NCI-H1694 treated with DMSO at 0.1 percent for 48 hours (cell line): ENCODE data around the gene TBR1.

ENCODE experiments used
- DNase-seq: peaks from one replicate; lab custom pipeline; 2025; lab: John Stamatoyannopoulos, UW

Gene TBR1

GRCh38 chr2:161427664-161428587, 11.8 kb downstream of the TBR1 start:
- DNase-seq: no peak

- DNase-seq: no peak
Measured at GRCh38 chr2:161430386-161430785, 14.3 kb downstream of the TBR1 start.

DNA sequence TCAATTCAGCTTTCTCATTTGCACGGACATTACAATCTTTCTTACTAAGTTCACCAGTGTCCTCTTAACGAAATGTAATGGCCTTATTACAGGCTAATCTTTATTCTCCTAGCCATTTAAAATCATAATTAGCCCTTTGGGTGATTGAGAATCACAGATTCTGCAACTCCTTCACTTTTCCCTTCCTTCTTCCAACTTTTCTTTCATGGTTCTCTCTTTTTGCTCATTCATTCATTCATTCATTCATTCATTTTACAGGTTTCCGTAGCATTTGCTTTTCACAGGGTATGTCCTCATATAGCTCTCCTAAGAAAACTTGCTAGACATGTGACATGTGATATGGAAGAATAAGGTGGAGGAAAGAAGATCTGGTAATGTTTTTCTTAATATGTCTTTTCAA, 16.0 kb downstream of the TBR1 start:
- DNase-seq: no peak

DNA sequence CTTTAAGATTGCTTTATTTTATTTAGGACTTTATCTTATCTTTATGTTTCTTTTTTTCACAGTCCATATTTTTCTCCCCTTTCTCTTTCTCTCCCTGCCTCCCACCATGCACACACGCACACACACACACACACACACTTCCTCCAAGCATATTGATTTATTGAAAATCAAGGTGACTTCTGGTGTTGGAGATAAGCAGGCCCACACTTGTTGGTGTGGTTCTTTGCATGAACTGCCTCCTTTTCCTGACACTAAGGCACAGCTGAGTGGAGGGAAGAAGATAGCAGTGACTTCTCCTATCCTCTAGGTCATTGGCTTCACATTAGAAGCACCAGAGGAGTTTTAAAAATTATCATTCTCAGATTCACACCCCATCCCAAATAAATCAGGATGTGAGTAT, 18.0 kb downstream of the TBR1 start:
- DNase-seq: no peak

- no peak for DNase-seq
Measured at GRCh38 chr2:161436411-161436810, 20.3 kb downstream of the TBR1 start.

DNA sequence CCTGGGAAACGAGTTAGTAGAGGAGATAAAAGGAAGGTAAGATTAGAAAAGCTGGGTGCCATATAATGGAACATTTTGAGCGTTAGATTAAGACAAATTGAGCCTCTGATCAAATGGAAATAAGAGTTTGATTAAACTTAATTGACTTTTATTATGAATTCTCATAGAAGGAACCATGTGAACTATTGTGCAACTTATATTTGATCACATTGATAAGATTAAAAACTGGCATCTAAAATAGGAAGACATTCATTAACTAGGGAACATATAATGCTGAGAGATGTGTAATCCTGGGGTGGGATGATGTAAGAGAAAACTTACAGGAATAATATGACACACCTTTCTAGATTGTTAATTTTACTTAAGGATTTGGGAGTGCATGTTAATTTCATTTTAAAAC, 22.5 kb downstream of the TBR1 start:
- DNase-seq: no peak

DNA sequence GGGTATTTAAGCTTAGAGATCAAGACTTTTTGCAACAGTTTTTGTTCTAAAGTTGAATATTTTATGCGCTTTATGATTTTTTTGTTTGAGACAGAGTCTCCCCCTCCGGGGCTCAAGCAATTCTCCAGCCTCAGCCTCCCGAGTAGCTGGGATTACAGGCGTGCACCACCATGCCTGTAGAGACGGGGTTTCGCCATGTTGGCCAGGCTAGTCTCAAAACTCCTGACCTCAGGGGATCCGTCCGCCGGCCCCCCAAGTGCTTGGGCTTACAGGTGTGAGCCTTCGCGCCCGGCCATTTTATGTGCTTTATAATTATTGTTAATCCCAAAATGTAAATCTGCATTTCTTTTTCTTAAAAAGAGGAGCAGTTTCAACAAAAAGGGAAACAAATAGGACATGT, 29.0 kb downstream of the TBR1 start:
- DNase-seq: no peak

DNA sequence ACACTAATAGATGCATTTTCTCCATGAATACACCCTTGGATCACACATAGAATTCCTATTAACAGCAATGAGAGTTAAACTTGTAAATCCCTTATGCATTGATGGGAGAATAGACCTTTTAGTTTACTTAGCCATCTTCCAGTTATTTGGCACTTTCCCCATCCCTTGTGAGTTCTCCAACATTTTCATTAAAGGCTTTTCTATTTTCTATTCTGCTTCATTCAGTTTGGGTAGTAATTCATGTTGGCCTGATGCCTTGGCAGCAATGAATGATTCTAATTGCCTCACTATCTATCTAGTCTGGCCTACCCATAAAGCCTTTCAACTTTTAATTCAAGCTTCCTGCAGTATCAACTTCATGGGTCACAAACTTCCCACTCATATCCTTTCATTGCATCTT, 32.3 kb downstream of the TBR1 start:
- no peak for DNase-seq

- DNase-seq: no peak
Measured at GRCh38 chr2:161471631-161472030, 55.5 kb downstream of the TBR1 start.

- DNase-seq: no peak
Measured at GRCh38 chr2:161474920-161475319, 58.8 kb downstream of the TBR1 start.
